Neural progenitor cell (in vitro differentiated cells): ENCODE measurements around the gene ATP1B3.

Experiments
- EZH2 ChIP-seq: fragments of 200-600 bp; sonication (generic); IDR thresholded peaks from 2 replicates; pipeline ENCODE4 v1.6.1; 2017; ENCODE audit warnings: antibody characterized with exemption, mild to moderate bottlenecking, moderate library complexity
- EZH2phosphoT487 ChIP-seq: fragments of 200-600 bp; sonication (generic); IDR thresholded peaks from 2 replicates; pipeline ENCODE4 v1.6.1; 2017; ENCODE audit warnings: antibody characterized with exemption
- TF ChIP-seq, protein P1 (sequence below): fragments of 200-600 bp; sonication (generic); IDR thresholded peaks from 2 replicates; pipeline ENCODE4 v1.5.1; 2017; ENCODE audit warnings: antibody characterized with exemption, mild to moderate bottlenecking

DNA sequence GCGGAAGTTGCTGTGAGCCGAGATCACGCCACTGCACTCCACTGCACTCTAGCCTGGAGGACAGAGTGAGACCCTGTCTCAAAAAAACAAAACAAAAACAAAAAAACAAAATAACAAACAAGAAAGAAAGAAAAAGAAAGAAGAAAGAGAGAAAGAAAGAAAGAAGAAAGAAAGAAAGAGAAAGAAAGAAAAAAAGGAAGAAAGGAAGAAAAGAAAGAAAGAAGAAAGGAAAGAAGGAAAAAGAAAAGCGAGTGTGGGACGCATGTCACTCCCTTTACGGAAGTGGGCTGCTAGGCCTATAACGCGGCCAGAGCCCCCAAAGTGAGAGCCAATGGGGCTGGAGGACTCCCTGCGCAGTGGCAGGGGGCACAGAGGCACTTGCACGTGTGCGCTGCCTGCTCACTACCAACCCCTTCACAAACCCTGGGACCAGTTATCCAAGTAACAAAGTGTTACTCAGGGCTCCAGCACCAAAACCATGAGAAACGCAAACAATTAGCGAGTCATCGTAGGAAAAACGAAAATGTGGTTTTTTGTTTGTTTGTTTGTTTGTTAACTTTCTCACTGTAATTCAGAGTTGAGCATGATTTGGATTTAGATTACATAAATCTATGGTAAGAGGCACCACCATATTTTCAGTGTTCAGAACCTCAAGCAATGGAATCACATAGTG, 40.8 kb upstream of the ATP1B3 start:
- TF ChIP-seq, protein P1, sequence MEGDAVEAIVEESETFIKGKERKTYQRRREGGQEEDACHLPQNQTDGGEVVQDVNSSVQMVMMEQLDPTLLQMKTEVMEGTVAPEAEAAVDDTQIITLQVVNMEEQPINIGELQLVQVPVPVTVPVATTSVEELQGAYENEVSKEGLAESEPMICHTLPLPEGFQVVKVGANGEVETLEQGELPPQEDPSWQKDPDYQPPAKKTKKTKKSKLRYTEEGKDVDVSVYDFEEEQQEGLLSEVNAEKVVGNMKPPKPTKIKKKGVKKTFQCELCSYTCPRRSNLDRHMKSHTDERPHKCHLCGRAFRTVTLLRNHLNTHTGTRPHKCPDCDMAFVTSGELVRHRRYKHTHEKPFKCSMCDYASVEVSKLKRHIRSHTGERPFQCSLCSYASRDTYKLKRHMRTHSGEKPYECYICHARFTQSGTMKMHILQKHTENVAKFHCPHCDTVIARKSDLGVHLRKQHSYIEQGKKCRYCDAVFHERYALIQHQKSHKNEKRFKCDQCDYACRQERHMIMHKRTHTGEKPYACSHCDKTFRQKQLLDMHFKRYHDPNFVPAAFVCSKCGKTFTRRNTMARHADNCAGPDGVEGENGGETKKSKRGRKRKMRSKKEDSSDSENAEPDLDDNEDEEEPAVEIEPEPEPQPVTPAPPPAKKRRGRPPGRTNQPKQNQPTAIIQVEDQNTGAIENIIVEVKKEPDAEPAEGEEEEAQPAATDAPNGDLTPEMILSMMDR, result no peak
- TF ChIP-seq EZH2, result no peak
- TF ChIP-seq EZH2phosphoT487, result no peak
